ENCODE data around the gene DDX52.

- TF ChIP-seq CTCF (IDR thresholded peaks at IDR 0.05; ENCODE audit: insufficient read depth, low read depth, low read length) = no peak
- TF ChIP-seq EZH2 (IDR thresholded peaks at IDR 0.05; ENCODE audit: insufficient read depth, low read length) = no peak
Measured at GRCh38 chr17:37676115-37676925, 33.1 kb upstream of the DDX52 start.
